NCI-H345 treated with DMSO at 0.1 percent for 48 hours (cell line): ENCODE results near the gene LONRF2.

ENCODE experiments used
- DNase-seq: peaks from one replicate; lab custom pipeline; 2025; ENCODE audit not compliant: unreplicated experiment; lab: John Stamatoyannopoulos, UW

Gene LONRF2

GRCh38 chr2:100237770-100238169, 84.5 kb downstream of the LONRF2 start:
- DNase-seq: no peak

- DNase-seq: no peak
Measured at GRCh38 chr2:100237163-100237562, 85.1 kb downstream of the LONRF2 start.

DNA sequence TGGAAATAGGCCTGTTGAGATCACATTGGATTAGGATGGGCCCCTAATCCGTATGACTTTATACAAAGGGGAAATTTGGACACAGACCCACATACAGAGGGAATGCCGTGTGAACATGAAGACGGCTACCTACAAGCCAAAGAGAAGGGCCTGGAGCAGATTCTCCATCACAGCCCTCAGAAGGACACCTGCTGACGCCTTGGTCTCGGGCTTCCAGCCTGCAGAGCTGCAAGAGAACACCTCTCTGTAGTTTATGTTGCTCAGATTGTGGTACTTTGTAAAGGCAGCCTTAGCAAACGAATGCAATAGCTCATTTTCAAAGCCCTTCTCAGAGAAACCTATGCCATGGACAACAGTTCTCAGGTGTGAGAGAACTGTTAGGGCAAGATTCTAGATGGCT, 86.1 kb downstream of the LONRF2 start:
- no peak for DNase-seq

- no peak for DNase-seq
Measured at GRCh38 chr2:100235581-100235980, 86.7 kb downstream of the LONRF2 start.

- DNase-seq: no peak
Measured at GRCh38 chr2:100235098-100235497, 87.2 kb downstream of the LONRF2 start.

- DNase-seq: no peak
Measured at GRCh38 chr2:100234141-100234540, 88.2 kb downstream of the LONRF2 start.

- no peak for DNase-seq
Measured at GRCh38 chr2:100233061-100233460, 89.2 kb downstream of the LONRF2 start.

DNA sequence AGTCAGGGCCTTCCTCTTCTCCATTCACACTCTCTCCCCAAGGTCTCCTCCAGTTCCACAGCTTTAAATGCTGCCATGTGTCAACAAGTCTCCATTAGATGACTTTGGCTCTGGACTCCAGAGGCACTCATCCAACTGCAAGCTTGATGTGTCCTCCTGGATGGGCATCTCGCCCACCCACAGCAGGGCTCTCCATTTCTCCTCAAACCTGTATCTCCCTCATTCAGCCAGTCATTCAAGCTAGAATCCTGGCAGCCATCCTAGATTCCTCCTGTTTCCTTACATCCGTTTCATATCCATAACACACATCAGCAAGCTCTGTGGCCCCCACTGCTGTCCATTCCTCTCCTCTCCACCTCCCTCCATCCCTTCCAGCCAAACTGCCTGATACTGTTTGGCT, 91.5 kb downstream of the LONRF2 start:
- DNase-seq: peak; percentile 4

DNA sequence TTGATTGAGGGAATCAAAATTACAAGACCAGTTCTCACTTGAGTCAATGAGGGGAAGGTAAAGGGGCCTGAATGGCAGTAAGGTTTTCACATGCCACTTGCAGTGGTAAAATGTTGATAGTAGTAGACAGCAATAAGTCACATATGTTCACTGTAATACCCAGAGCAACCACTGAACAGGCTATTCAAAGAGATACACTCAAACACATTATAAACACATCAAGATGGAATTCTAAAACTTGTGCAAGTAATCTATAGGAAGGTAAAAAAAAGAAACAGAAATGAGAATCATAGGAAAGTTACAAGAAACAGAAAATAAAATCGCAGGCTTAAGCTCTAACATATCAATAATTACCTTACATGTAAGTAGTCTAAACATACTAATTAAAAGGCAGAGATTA, 93.3 kb downstream of the LONRF2 start:
- no peak for DNase-seq

DNA sequence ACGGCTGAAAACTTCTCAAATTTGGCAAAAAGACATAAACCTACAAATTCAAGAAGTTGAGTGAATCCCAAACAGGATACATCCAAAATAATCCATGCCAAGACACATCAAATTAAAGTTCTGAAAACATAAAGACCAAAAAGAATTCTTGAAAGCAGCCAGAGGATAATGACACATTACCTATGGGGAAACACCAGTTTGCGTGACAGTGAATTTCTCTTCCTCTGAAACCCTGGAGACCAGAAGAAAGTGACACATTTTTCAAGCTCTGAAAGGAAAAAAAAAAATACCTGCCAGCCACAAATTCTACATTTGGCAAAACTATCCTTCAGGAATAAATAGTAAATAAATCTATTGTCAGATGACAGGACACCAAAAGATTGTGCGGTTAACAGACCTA, 93.9 kb downstream of the LONRF2 start:
- no peak for DNase-seq

- no peak for DNase-seq
Measured at GRCh38 chr2:100224988-100225710, 97.2 kb downstream of the LONRF2 start.

GRCh38 chr2:100223502-100223901, 98.8 kb downstream of the LONRF2 start:
- DNase-seq: no peak
